Activated T-cell treated with anti-CD3 and anti-CD28 coated beads, Interleukin-2, amount 50 U/mL, for 72 hours (primary cell): ENCODE measurements around the gene POU3F2. TPM values are rescaled to one million over a fixed set of nuclear protein-coding genes. Genes with fewer than 3 reads are reported as not detected.

Source experiments
- ATAC-seq, 2 donors: fragments of 150-1000 bp; cut with Tn5 transposase; replicated peaks in 1 of 2; 2 replicates each; pipeline ENCODE4 v1.10.0; 2021; ENCODE audit warnings: moderate library complexity in 2 of 2, mild to moderate bottlenecking in 1 of 2
- DNase-seq, 2 donors: peaks; one replicate each; pipeline ENCODE4 v3.0.0; 2021 to 2022; ENCODE audit warnings: mixed read lengths in 1 of 2
- H3K27ac Mint-ChIP-seq: one replicate; pipeline ENCODE4 v1.8.0; 2022; ENCODE audit warnings: mild to moderate bottlenecking, moderate library complexity, mixed read lengths
- H3K27me3 Mint-ChIP-seq: one replicate; pipeline ENCODE4 v1.8.0; 2022; ENCODE audit warnings: low read depth, mixed read lengths
- H3K36me3 Mint-ChIP-seq, 2 donors: one replicate each; pipeline ENCODE4 v1.8.0; 2022; ENCODE audit warnings: mixed read lengths in 2 of 2, mild to moderate bottlenecking in 1 of 2; ENCODE audit not compliant: insufficient read depth in 2 of 2
- H3K4me1 Mint-ChIP-seq: one replicate; pipeline ENCODE4 v1.8.0; 2022; ENCODE audit warnings: low read depth, mixed read lengths
- H3K4me3 Mint-ChIP-seq, 2 donors: one replicate each; pipeline ENCODE4 v1.8.0; 2022; ENCODE audit warnings: mild to moderate bottlenecking in 2 of 2, mixed read lengths in 2 of 2, moderate library complexity in 2 of 2
- H3K9me3 Mint-ChIP-seq, 2 donors: one replicate each; pipeline ENCODE4 v1.8.0; 2022; ENCODE audit warnings: mixed read lengths in 2 of 2
- total RNA-seq, 2 donors: library from RNA; stranded (reverse); gene quantifications; one replicate each; pipeline ENCODE4 v1.2.3, GENCODE V29; 2022

POU3F2 gene
- total RNA-seq, 2 donors from 2014 or later: not detected

DNA sequence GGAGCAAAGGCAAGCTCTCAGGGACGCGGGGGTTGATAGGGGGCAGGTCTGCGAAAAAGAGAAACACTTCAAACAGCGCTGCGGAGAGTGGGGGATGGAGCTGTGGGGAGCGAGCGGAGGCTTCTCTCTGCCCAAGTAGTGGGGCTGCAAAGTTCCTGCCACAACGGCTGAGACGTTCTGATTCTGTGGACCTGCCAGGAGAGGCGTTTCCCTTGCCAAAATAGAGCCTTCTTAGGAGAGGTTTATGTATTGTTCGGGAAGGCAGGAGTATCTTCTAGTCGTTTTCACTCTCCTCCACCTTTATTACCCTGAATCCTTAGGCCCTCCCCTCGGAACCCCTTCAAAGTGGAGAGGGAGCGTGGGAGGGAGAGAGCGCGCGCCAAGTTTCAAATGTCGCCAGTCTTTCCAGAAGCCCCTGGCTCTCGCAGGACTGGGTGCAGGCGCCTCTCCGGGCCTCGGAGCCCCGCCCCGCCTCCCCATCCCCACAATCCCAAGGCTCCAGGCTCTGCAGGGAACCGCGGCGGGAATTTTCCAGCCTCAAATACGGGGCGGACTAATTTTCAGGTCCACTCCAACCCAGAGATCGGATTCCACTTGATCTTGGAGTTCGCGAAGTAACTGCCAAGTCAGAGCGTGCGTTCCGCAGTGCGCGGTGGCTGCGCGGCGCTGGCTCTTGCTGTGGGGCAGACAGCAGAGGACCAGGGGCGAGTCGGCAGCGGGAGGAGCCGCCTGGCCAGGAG lies 10.0 kb upstream of the POU3F2 start:
- ATAC-seq: peak in 1 of 2 donors; percentile 17
- Mint-ChIP-seq H3K4me3 (peak overlapping the region; percentile 75 to 85), H3K4me1 (peaks cover 48% of the 10 kb centered on the region), H3K27me3 (peaks cover 88% of the 10 kb centered on the region), H3K9me3 (peaks cover 0 to 2% of the 10 kb centered on the region in 2 donors), H3K36me3 (peaks cover 1 to 6% of the 10 kb centered on the region in 2 donors), H3K27ac (no peak overlapping the region)
- DNase-seq: peak in 1 of 2 donors; percentile 16

- no peak overlapping the region for H3K27ac Mint-ChIP-seq
- DNase-seq (no peak), ATAC-seq (no peak)
- H3K4me1 Mint-ChIP-seq: peaks cover 50% of the 10 kb centered on the region
- peaks cover 0 to 2% of the 10 kb centered on the region in 2 donors for H3K9me3 Mint-ChIP-seq
- H3K4me3 Mint-ChIP-seq: peak overlapping the region; percentile 33 to 82
- H3K27me3 Mint-ChIP-seq: peaks cover 94% of the 10 kb centered on the region
- H3K36me3 Mint-ChIP-seq: peaks cover 1 to 6% of the 10 kb centered on the region in 2 donors
These were observed 9.3 kb upstream of the POU3F2 start for GRCh38 chr6:98824902-98825599.

GRCh38 chr6:98825600-98826230 lies 8.7 kb upstream of the POU3F2 start:
- ATAC-seq: no peak
- Mint-ChIP-seq H3K9me3 (peaks cover 0 to 2% of the 10 kb centered on the region in 2 donors), H3K4me1 (peaks cover 50% of the 10 kb centered on the region), H3K27ac (no peak overlapping the region), H3K27me3 (peaks cover 97% of the 10 kb centered on the region), H3K36me3 (peaks cover 1 to 6% of the 10 kb centered on the region in 2 donors), H3K4me3 (peak overlapping the region in 1 of 2 donors; percentile 33)
- no peak for DNase-seq

GRCh38 chr6:98827295-98828159 lies 6.8 kb upstream of the POU3F2 start:
- ATAC-seq: no peak
- peaks cover 57% of the 10 kb centered on the region for H3K4me1 Mint-ChIP-seq

DNA sequence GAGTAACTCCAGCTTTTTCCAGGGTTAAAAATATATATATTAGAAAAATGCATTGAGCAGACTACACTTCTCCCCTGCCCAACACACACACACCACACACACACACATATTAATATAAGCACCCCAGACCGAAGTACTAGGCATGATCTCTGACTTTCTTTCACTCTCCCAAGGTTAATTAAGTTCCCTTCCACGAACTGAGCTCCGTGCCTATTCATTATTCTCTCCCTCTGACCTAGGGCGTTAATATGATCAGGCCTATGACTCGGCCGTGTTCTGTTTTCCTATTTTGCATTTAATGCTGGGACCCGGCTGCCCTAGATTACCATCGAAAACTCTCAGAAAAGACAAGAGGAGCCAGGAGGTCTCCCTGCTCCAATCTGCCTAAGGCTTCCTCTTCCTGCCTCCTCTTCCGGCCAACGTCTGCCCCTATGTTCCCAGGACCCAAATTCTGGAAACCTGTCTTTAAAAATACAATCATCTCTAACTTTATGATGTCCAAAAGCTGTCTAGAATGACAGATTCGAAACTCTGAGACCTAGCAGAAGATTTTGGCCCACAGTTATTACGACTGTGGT lies 6.1 kb upstream of the POU3F2 start:
- Mint-ChIP-seq H3K4me3 (peak overlapping the region; percentile 3 to 54), H3K4me1 (peaks cover 64% of the 10 kb centered on the region), H3K9me3 (peaks cover 0 to 2% of the 10 kb centered on the region in 2 donors), H3K36me3 (peaks cover 3 to 6% of the 10 kb centered on the region in 2 donors), H3K27ac (peak overlapping the region; percentile 5), H3K27me3 (peaks cover 93% of the 10 kb centered on the region)
- no peak for ATAC-seq
- no peak for DNase-seq

More at GRCh38 chr6:98827295-98828159, 6.8 kb upstream of the POU3F2 start:
- DNase-seq: peak in 1 of 2 donors; percentile 5
- no peak overlapping the region for H3K27ac Mint-ChIP-seq
- peak overlapping the region in 1 of 2 donors; percentile 21 for H3K4me3 Mint-ChIP-seq
- H3K9me3 Mint-ChIP-seq: peaks cover 0 to 2% of the 10 kb centered on the region in 2 donors
- H3K27me3 Mint-ChIP-seq: peaks cover 91% of the 10 kb centered on the region
- peaks cover 3 to 6% of the 10 kb centered on the region in 2 donors for H3K36me3 Mint-ChIP-seq

DNA sequence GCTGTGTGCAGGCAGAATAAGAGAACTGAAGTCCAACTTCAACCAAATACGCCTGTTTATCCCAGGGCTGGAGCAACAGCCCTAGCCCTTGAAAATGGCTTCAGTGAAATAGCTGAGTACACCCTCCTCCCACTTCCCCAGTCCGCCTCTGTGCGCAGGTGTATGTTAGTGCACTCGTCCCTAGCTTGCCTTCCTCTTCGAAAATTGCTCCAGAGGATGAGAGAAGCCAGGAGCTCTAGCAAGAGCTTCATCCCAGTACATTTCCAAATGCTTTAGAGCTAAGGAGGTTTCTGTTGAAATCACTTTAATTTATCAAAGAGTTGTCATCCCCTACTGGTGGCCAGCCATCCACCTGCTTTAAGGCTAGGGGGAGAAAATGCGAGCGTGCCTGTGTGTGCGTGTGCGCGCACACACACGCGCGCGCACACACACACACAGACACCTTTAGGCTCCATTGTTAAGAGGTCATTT lies 5.4 kb upstream of the POU3F2 start:
- Mint-ChIP-seq H3K36me3 (peaks cover 3 to 6% of the 10 kb centered on the region in 2 donors), H3K4me3 (peak overlapping the region in 1 of 2 donors; percentile 32), H3K27me3 (peaks cover 93% of the 10 kb centered on the region), H3K9me3 (peaks cover 0 to 2% of the 10 kb centered on the region in 2 donors), H3K4me1 (peaks cover 64% of the 10 kb centered on the region), H3K27ac (no peak overlapping the region)
- DNase-seq (no peak), ATAC-seq (no peak)

GRCh38 chr6:98830146-98830545 lies 4.2 kb upstream of the POU3F2 start:
- peaks cover 0 to 2% of the 10 kb centered on the region in 2 donors for H3K9me3 Mint-ChIP-seq

GRCh38 chr6:98831057-98831958 lies 3.1 kb upstream of the POU3F2 start:
- peaks cover 60% of the 10 kb centered on the region for H3K4me1 Mint-ChIP-seq
- H3K27me3 Mint-ChIP-seq: peaks cover 88% of the 10 kb centered on the region
- no peak overlapping the region for H3K27ac Mint-ChIP-seq
- no peak for ATAC-seq
- peak overlapping the region; percentile 79 to 82 for H3K4me3 Mint-ChIP-seq
- peak; percentile 3 to 4 for DNase-seq
- no peaks in the 10 kb centered on the region for H3K9me3 Mint-ChIP-seq
- peaks cover 2 to 3% of the 10 kb centered on the region in 2 donors for H3K36me3 Mint-ChIP-seq

More at GRCh38 chr6:98830146-98830545, 4.2 kb upstream of the POU3F2 start:
- Mint-ChIP-seq H3K27ac (no peak overlapping the region), H3K4me3 (no peak overlapping the region), H3K36me3 (peaks cover 2 to 6% of the 10 kb centered on the region in 2 donors), H3K27me3 (peaks cover 89% of the 10 kb centered on the region), H3K4me1 (peaks cover 61% of the 10 kb centered on the region)
- ATAC-seq (no peak), DNase-seq (no peak)

DNA sequence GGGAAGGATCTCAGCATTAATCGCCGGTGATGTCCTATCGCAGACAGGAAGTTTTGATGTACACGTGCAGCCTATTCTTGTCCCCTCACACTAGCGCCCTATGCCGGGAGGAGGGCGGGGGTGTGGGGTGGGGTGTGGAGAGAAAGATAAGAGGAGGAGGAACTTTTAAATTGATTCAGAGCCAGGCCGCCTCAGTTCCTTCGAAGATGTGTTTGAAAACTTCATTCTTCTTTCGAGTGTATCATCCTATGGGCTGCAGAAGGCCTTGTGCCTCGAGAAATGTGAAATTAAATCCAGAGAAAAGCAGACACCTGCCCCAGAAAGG lies 2.5 kb upstream of the POU3F2 start:
- peaks cover 2 to 3% of the 10 kb centered on the region in 2 donors for H3K36me3 Mint-ChIP-seq
- peaks cover 66% of the 10 kb centered on the region for H3K4me1 Mint-ChIP-seq
- peak overlapping the region; percentile 79 to 92 for H3K4me3 Mint-ChIP-seq
- DNase-seq (no peak), ATAC-seq (no peak)
- no peaks in the 10 kb centered on the region for H3K9me3 Mint-ChIP-seq
- no peak overlapping the region for H3K27ac Mint-ChIP-seq
- H3K27me3 Mint-ChIP-seq: peaks cover 88% of the 10 kb centered on the region

DNA sequence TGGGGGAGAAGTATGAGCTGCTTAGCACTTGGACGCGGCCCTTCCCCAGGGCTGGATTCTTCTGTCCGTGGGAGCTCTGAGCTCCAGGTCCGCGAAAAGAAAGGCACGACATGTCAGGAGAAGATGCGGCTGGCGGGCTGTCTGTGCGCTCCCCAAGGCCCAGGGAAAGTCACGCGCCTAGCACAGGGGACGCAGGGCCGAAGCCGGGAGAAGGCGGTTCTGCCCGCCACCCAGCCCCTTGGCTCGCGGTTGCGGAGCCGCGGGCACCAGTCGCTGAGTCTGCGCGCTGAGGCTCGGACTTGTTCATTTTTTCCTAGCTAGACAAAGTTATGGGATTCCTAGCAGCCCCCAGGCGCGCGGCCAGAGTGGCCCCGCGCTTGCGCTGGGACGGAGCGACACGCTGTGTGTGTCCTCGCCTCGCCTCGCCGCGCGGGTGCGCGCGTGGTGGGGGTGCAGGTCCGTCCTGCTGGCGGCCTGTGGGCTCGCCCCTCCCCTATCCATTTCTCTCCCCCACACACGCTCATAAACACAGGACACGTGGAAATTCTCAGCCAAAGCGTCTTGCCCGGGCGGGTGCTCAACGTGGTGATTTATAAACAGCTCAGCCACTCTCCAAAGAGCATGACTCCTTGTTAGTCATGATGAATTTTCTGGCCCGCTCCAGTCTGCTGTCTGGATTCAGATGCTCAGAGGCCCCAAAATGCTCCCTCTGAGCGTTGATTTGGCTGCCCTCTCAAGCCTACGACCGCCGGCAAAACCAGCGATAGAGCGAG lies 1.9 kb upstream of the POU3F2 start:
- ATAC-seq: peak in 1 of 2 donors; percentile 11

GRCh38 chr6:98833057-98833306 lies 1.4 kb upstream of the POU3F2 start:
- ATAC-seq: peak; percentile 32 to 47
- Mint-ChIP-seq H3K9me3 (no peaks in the 10 kb centered on the region), H3K4me3 (peak overlapping the region; percentile 88 to 92), H3K27ac (no peak overlapping the region), H3K4me1 (peaks cover 60% of the 10 kb centered on the region), H3K27me3 (peaks cover 88% of the 10 kb centered on the region), H3K36me3 (peaks cover 2 to 3% of the 10 kb centered on the region in 2 donors)
- DNase-seq: peak; percentile 50 to 55

More for the DNA sequence above, 1.9 kb upstream of the POU3F2 start:
- H3K9me3 Mint-ChIP-seq: no peaks in the 10 kb centered on the region
- H3K4me1 Mint-ChIP-seq: peaks cover 63% of the 10 kb centered on the region
- H3K36me3 Mint-ChIP-seq: peaks cover 2 to 3% of the 10 kb centered on the region in 2 donors
- peak overlapping the region; percentile 88 to 92 for H3K4me3 Mint-ChIP-seq
- H3K27ac Mint-ChIP-seq: no peak overlapping the region
- peaks cover 88% of the 10 kb centered on the region for H3K27me3 Mint-ChIP-seq
- DNase-seq: peak; percentile 14 to 16
